HepG2 (cell line): ENCODE results near the gene RNASE7. TPM values are rescaled to one million over a fixed set of nuclear protein-coding genes. Genes with fewer than 3 reads are reported as not detected.

Source experiments
- BRD4 ChIP-seq: sonication (generic); formaldehyde crosslinking; IDR thresholded peaks from 2 replicates; pipeline ENCODE4 v1.4.0; 2020; ENCODE audit warnings: missing genetic modification reagents
- CEBPG ChIP-seq: IDR thresholded peaks from 2 replicates; pipeline ENCODE4 v1.6.1; 2016
- FOXO1 ChIP-seq: sonication (generic); formaldehyde crosslinking; IDR thresholded peaks from 2 replicates; pipeline ENCODE4 v1.4.0; 2020; ENCODE audit warnings: missing genetic modification reagents
- MEF2D ChIP-seq: sonication (generic); formaldehyde crosslinking; IDR thresholded peaks from 2 replicates; pipeline ENCODE4 v1.5.1; 2020; ENCODE audit warnings: mild to moderate bottlenecking, missing genetic modification reagents
- MTA3 ChIP-seq: sonication (generic); formaldehyde crosslinking; IDR thresholded peaks from 2 replicates; pipeline ENCODE4 v1.4.0; 2020; ENCODE audit warnings: missing genetic modification reagents
- MXD4 ChIP-seq: IDR thresholded peaks from 2 replicates; pipeline ENCODE4 v1.6.1; 2016; ENCODE audit warnings: mild to moderate bottlenecking, missing biosample characterization, missing genetic modification reagents
- NAIF1 ChIP-seq: sonication (generic); formaldehyde crosslinking; IDR thresholded peaks from 2 replicates; pipeline ENCODE4 v1.5.0; 2020; ENCODE audit warnings: mild to moderate bottlenecking, missing genetic modification reagents, borderline replicate concordance
- PITX1 ChIP-seq: sonication (generic); formaldehyde crosslinking; IDR thresholded peaks from 2 replicates; pipeline ENCODE4 v1.5.1; 2020; ENCODE audit warnings: mild to moderate bottlenecking, missing genetic modification reagents
- ZFP36L2 ChIP-seq: sonication (generic); formaldehyde crosslinking; IDR thresholded peaks from 2 replicates; pipeline ENCODE4 v1.4.0; 2020; ENCODE audit warnings: missing genetic modification reagents
- ZNF317 ChIP-seq: sonication (generic); formaldehyde crosslinking; IDR thresholded peaks from 2 replicates; pipeline ENCODE4 v1.5.0; 2020; ENCODE audit warnings: mild to moderate bottlenecking, missing genetic modification reagents
- ZNF451 ChIP-seq: sonication (generic); formaldehyde crosslinking; IDR thresholded peaks from 2 replicates; pipeline ENCODE4 v1.5.0; 2020; ENCODE audit warnings: mild to moderate bottlenecking, missing genetic modification reagents
- ZNF468 ChIP-seq: sonication (generic); formaldehyde crosslinking; IDR thresholded peaks from 2 replicates; pipeline ENCODE4 v1.8.0; 2022; ENCODE audit warnings: mild to moderate bottlenecking, moderate library complexity, missing genetic modification reagents
- ZNF709 ChIP-seq: sonication (generic); formaldehyde crosslinking; IDR thresholded peaks from 2 replicates; pipeline ENCODE4 v1.5.0; 2020; ENCODE audit warnings: mild to moderate bottlenecking, missing genetic modification reagents
- polyA plus RNA-seq, 8 experiments: library from polyadenylated mRNA; depleted of rRNA in 3 of 8; stranded (reverse) in 7 of 8; unstranded in 1 of 8; fragments of >200 nt; fragmentation: Illumina TruSeq in 4 of 8; extraction: Trizol in 4 of 8; gene quantifications; 2 replicates each; pipeline versions ENCODE4 v1.2.1 to v1.2.3, GENCODE V29; 2011 to 2016; ENCODE audit warnings: low read depth in 4 of 8, missing spikeins in 1 of 8, mixed read lengths in 1 of 8; ENCODE audit not compliant: insufficient read depth in 1 of 8
- total RNA-seq, 5 experiments: library from RNA; depleted of rRNA; stranded (reverse); fragments of >200 nt; fragmentation: Illumina TruSeq; extraction: Trizol; gene quantifications; 2 replicates each; pipeline ENCODE4 v1.2.3, GENCODE V29; 2016; ENCODE audit warnings: low read depth in 1 of 5
- TF ChIP-seq, protein P1 (sequence below): sonication (generic); formaldehyde crosslinking; IDR thresholded peaks from 2 replicates; pipeline ENCODE4 v1.4.0; 2020; ENCODE audit warnings: missing genetic modification reagents
- TF ChIP-seq, protein P2 (sequence below): IDR thresholded peaks from 2 replicates; pipeline ENCODE4 v1.6.1; 2016; ENCODE audit warnings: low read depth
- TF ChIP-seq, protein P3 (sequence below): sonication (generic); formaldehyde crosslinking; IDR thresholded peaks from 2 replicates; pipeline ENCODE4 v1.4.0; 2020; ENCODE audit warnings: missing genetic modification reagents
- TF ChIP-seq, protein P4 (sequence below): sonication (generic); formaldehyde crosslinking; IDR thresholded peaks from 2 replicates; pipeline ENCODE4 v1.4.0; 2020; ENCODE audit warnings: mild to moderate bottlenecking, missing genetic modification reagents, borderline replicate concordance
- TF ChIP-seq, protein P5 (sequence below): sonication (generic); formaldehyde crosslinking; conservative IDR thresholded peaks from 2 replicates; pipeline ENCODE4 v1.8.0; 2022; ENCODE audit warnings: mild to moderate bottlenecking, moderate library complexity, missing genetic modification reagents

The RNASE7 gene
- total and polyA plus RNA-seq, 2 of the 13 experiments (the other 11 are each of a cell fraction or from before 2014, with no cell fraction given) = 0.04 TPM; not detected in 1

DNA sequence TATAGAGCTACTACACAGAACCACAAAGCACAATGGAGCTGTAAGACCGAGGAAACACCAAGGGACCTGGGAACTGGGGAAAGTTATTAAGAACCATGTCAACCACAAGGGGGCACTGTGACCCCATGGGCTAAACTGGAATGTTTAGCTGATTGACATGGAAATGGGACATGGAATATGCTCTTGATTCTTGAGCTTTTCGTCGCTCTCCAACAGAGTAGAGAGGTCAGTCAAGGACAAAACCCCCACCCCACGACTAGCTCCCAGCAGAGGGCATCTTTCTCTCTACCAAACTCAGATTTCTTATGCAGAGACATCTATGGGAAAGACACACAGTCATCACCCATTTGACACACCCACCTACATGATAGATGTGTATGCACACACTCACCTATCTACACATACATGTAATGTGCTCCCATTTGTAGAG lies 27.4 kb upstream of the RNASE7 start (continued):
- TF ChIP-seq, protein P1, sequence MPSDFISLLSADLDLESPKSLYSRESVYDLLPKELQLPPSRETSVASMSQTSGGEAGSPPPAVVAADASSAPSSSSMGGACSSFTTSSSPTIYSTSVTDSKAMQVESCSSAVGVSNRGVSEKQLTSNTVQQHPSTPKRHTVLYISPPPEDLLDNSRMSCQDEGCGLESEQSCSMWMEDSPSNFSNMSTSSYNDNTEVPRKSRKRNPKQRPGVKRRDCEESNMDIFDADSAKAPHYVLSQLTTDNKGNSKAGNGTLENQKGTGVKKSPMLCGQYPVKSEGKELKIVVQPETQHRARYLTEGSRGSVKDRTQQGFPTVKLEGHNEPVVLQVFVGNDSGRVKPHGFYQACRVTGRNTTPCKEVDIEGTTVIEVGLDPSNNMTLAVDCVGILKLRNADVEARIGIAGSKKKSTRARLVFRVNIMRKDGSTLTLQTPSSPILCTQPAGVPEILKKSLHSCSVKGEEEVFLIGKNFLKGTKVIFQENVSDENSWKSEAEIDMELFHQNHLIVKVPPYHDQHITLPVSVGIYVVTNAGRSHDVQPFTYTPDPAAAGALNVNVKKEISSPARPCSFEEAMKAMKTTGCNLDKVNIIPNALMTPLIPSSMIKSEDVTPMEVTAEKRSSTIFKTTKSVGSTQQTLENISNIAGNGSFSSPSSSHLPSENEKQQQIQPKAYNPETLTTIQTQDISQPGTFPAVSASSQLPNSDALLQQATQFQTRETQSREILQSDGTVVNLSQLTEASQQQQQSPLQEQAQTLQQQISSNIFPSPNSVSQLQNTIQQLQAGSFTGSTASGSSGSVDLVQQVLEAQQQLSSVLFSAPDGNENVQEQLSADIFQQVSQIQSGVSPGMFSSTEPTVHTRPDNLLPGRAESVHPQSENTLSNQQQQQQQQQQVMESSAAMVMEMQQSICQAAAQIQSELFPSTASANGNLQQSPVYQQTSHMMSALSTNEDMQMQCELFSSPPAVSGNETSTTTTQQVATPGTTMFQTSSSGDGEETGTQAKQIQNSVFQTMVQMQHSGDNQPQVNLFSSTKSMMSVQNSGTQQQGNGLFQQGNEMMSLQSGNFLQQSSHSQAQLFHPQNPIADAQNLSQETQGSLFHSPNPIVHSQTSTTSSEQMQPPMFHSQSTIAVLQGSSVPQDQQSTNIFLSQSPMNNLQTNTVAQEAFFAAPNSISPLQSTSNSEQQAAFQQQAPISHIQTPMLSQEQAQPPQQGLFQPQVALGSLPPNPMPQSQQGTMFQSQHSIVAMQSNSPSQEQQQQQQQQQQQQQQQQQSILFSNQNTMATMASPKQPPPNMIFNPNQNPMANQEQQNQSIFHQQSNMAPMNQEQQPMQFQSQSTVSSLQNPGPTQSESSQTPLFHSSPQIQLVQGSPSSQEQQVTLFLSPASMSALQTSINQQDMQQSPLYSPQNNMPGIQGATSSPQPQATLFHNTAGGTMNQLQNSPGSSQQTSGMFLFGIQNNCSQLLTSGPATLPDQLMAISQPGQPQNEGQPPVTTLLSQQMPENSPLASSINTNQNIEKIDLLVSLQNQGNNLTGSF (CRISPR knock-in tag) = no peak
- no peak for TF ChIP-seq ZNF451
- TF ChIP-seq FOXO1 (CRISPR knock-in tag) = no peak; the same call in 1 of the 2 replicates
- no peak for TF ChIP-seq CEBPG (CRISPR knock-in tag)
- TF ChIP-seq NAIF1 (CRISPR knock-in tag) = no peak
- 0 out of 2 replicates have a peak, but pooled peaks have one; percentile 19 for TF ChIP-seq MEF2D (CRISPR knock-in tag)
- TF ChIP-seq ZNF709 (CRISPR knock-in tag) = no peak
- no peak for TF ChIP-seq BRD4
- no peak for TF ChIP-seq MXD4 (CRISPR knock-in tag)
- TF ChIP-seq PITX1 = no peak; the same call in 1 of the 2 replicates
- TF ChIP-seq, protein P2, sequence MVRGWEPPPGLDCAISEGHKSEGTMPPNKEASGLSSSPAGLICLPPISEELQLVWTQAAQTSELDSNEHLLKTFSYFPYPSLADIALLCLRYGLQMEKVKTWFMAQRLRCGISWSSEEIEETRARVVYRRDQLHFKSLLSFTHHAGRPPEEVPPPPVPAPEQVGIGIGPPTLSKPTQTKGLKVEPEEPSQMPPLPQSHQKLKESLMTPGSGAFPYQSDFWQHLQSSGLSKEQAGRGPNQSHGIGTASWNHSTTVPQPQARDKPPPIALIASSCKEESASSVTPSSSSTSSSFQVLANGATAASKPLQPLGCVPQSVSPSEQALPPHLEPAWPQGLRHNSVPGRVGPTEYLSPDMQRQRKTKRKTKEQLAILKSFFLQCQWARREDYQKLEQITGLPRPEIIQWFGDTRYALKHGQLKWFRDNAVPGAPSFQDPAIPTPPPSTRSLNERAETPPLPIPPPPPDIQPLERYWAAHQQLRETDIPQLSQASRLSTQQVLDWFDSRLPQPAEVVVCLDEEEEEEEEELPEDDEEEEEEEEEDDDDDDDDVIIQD = peak; percentile 78
- TF ChIP-seq, protein P3, sequence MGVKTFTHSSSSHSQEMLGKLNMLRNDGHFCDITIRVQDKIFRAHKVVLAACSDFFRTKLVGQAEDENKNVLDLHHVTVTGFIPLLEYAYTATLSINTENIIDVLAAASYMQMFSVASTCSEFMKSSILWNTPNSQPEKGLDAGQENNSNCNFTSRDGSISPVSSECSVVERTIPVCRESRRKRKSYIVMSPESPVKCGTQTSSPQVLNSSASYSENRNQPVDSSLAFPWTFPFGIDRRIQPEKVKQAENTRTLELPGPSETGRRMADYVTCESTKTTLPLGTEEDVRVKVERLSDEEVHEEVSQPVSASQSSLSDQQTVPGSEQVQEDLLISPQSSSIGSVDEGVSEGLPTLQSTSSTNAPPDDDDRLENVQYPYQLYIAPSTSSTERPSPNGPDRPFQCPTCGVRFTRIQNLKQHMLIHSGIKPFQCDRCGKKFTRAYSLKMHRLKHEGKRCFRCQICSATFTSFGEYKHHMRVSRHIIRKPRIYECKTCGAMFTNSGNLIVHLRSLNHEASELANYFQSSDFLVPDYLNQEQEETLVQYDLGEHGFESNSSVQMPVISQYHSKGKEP (CRISPR knock-in tag) = 0 out of 2 replicates have a peak, but pooled peaks have one; percentile 45
- no peak for TF ChIP-seq MTA3 (CRISPR knock-in tag)
- TF ChIP-seq, protein P4, sequence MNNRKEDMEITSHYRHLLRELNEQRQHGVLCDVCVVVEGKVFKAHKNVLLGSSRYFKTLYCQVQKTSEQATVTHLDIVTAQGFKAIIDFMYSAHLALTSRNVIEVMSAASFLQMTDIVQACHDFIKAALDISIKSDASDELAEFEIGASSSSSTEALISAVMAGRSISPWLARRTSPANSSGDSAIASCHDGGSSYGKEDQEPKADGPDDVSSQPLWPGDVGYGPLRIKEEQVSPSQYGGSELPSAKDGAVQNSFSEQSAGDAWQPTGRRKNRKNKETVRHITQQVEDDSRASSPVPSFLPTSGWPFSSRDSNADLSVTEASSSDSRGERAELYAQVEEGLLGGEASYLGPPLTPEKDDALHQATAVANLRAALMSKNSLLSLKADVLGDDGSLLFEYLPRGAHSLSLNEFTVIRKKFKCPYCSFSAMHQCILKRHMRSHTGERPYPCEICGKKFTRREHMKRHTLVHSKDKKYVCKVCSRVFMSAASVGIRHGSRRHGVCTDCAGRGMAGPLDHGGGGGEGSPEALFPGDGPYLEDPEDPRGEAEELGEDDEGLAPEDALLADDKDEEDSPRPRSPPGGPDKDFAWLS (CRISPR knock-in tag) = no peak
- TF ChIP-seq ZFP36L2 (CRISPR knock-in tag) = 0 out of 2 replicates have a peak, but pooled peaks have one; percentile 21
- TF ChIP-seq ZNF468 (CRISPR knock-in tag) = no peak
- no peak for TF ChIP-seq ZNF317
- TF ChIP-seq, protein P5, sequence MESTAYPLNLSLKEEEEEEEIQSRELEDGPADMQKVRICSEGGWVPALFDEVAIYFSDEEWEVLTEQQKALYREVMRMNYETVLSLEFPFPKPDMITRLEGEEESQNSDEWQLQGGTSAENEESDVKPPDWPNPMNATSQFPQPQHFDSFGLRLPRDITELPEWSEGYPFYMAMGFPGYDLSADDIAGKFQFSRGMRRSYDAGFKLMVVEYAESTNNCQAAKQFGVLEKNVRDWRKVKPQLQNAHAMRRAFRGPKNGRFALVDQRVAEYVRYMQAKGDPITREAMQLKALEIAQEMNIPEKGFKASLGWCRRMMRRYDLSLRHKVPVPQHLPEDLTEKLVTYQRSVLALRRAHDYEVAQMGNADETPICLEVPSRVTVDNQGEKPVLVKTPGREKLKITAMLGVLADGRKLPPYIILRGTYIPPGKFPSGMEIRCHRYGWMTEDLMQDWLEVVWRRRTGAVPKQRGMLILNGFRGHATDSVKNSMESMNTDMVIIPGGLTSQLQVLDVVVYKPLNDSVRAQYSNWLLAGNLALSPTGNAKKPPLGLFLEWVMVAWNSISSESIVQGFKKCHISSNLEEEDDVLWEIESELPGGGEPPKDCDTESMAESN (CRISPR knock-in tag) = peak; percentile 66; the same call in 1 of the 2 replicates
